Stimulated activated CD4-positive, alpha-beta T cell treated with anti-CD3 and anti-CD28 coated beads, Interleukin-2, amount 100 ng/mL, for 24 hours (primary cell): ENCODE data around the gene DBN1.

Experiments
- DNase-seq, 2 donors: peaks; one replicate each; pipeline ENCODE4 v3.0.0-alpha.2; 2020

Gene DBN1

GRCh38 chr5:177455661-177456590 lies 17.5 kb downstream of the DBN1 start:
- peak; percentile 98 to 99 for DNase-seq

GRCh38 chr5:177455036-177455660 lies 18.3 kb downstream of the DBN1 start:
- peak; percentile 92 to 96 for DNase-seq

GRCh38 chr5:177454397-177455035 lies 18.9 kb downstream of the DBN1 start:
- DNase-seq = peak; percentile 96

- DNase-seq = no peak
Observed at GRCh38 chr5:177453852-177454396, 19.5 kb downstream of the DBN1 start.

- DNase-seq = no peak
Observed at GRCh38 chr5:177452688-177453638, 20.5 kb downstream of the DBN1 start.

GRCh38 chr5:177450667-177451424 lies 22.6 kb downstream of the DBN1 start:
- no peak for DNase-seq

GRCh38 chr5:177449140-177450061 lies 24.0 kb downstream of the DBN1 start:
- no peak for DNase-seq

GRCh38 chr5:177448244-177448950 lies 25.0 kb downstream of the DBN1 start:
- DNase-seq = no peak

- DNase-seq = no peak
Observed at GRCh38 chr5:177447611-177448243, 25.7 kb downstream of the DBN1 start.

- DNase-seq = peak; percentile 67 to 76
Observed at GRCh38 chr5:177447066-177447610, 26.3 kb downstream of the DBN1 start.

GRCh38 chr5:177446200-177447065 lies 27.0 kb downstream of the DBN1 start, which contains the start of gene PRR7:
Gene PRR7, plus strand, starts transcription at chr5:177446814. Its CDS starts 8,254 bp downstream, at chr5:177455068.
- DNase-seq = peak; percentile 72 to 79

- no peak for DNase-seq
Observed at GRCh38 chr5:177445917-177446199, 27.6 kb downstream of the DBN1 start.

GRCh38 chr5:177445052-177445916 lies 28.1 kb downstream of the DBN1 start:
- DNase-seq = no peak

- DNase-seq = no peak
Observed at GRCh38 chr5:177444106-177445051, 29.1 kb downstream of the DBN1 start.

GRCh38 chr5:177443144-177443983 lies 30.1 kb downstream of the DBN1 start:
- DNase-seq = no peak
